Stimulated activated CD4-positive, alpha-beta T cell treated with anti-CD3 and anti-CD28 coated beads, Interleukin-2, amount 100 ng/mL, for 24 hours (primary cell): ENCODE data around the gene MLST8.

Experiments
- DNase-seq, 2 donors: peaks; one replicate each; pipeline ENCODE4 v3.0.0-alpha.2; 2020

MLST8 gene

DNA sequence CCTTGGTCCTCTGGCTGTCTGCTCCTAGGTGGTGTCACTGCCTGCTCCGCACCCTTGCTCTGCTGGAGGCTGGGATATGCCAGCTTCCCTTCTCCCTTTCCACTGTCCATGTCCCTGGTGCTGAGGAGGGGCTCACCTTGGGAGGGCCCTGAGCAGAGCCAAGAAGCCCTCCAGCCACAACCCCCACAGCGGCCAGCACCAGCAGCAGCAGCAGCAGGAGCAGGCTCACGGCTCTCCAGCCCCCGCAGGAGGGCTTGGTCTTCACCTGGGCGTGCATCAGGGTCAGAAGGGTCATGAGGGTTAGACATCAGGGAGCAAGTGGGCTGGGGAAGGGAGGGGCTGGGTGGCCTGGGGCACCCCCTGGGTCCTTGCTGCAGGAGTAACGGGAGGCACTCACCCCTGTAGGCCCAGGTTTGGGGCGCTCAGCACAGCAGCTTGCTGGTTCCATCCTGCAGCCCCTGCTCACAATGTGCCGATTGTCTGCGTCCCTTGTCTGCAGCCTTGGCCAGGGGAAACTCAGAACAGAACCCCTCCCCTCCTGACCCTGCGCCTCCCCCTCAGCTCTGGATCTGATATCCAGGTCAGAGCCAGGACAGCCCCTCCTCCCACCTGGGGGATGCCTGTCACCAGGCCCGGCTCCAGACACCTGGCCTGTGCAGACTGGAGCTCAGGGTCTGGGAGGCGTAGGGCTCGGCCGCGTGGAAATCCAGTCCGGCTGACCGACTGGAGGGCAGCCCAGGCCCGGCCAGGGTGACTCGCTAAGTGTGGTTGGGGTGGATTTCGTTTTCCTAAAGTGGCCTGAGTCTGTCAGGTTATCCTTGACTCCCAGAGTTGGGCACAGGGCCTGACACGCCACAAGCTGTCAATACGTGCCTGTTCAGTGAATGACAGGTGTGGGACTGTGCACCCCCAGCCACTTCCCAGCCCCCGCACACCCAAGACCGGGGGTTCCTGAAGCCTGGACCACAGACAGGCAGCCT is 5.4 kb downstream of the MLST8 start, which contains the start of gene BRICD5:
Gene BRICD5, minus strand, starts transcription at position 478 of the 980 bp plus-strand sequence. Its CDS starts 30 bp downstream, at position 448.
- DNase-seq = peak in 1 of 2 donors; percentile 22

GRCh38 chr16:2211923-2212347 is 6.7 kb downstream of the MLST8 start:
- DNase-seq = peak in 1 of 2 donors; percentile 17

DNA sequence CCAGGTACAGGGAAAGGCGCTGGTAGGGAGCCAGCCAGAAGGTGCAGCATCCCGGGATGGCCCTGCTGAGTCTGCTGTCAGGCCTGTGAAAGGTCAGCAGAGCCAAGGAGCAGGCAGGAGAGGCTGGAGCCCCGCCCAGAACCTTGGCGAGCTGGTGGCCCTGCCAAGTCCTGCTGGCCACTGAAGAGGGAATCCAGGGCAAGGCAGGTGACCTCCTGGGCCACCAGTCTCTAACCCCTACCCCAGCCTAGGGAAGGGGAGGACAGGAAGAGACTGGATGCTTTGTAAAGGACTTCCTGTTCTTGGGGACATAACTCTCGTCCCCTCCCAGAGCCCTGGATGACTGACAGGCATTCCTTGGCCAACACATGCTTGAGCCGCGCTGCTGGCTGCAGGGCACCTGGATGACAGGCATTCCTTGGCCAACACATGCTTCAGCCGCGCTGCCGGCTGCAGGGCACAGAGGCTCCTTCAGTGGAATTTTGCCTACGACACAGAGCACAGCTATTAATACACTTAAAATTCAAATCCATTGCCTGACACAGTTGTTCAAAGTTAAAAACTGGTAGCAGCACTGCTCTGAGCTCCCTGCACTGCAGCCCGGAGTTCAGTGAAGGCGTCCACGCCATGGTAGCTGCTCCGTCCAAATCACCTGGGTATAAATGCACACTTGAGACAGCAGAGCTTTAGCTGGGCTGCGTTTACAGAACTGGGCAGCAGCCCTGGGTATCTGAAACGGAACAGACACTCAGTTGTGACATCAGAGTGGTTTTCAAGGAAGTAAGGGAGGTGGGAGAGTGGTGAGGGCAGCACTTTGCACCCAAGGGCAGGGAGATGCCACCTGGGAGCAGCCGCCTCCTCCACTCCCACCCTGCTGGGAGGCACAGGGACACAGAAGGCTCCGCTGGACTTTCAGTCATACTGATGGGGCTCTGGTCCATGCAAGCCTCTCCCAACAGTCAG is 7.4 kb downstream of the MLST8 start:
- DNase-seq = peak in 1 of 2 donors; percentile 15

DNA sequence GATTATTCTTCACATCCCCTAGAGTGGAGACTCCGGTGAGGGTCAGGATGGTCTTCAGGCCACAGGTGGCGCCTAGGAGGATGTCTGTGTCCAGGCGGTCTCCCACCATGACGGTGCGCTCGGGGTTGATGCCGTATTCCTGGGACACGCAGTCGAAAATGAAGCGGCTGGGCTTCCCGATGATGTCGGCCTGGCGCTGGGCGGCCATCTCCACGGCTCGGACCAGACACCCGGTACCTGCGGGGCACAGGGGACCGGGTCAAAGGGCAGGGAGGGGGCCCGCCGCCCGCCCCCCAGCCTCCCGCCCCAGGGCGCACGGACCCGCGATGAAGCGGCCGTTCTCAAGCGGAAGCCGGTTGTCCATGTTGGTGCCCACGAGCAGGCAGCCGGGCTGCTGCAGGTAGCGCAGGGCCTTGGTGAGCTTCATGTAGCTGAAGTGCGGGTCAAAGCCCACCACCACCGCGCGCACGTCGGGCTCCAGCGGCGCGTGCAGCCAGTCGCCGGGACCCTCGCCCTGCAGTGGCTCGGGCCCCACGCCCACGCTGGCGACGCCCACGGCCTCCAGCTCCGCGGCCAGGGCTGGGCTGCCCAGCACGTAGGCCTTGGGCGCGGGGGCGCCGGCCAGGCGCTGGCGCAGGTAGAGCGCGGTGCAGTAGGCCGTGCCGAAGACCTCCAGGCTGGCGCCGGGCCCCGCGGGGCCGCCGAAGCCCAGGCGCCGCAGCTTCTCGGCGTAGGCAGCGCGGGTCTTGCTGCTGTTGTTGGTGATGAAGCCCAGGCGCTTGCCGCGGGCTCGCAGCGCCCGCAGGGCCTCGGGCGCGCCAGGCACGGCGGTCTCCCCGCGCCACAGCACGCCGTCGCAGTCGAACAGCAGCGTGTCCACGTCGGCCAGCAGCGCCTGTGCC is 8.8 kb downstream of the MLST8 start:
- DNase-seq = peak in 1 of 2 donors; percentile 33

- DNase-seq = no peak
Observed at GRCh38 chr16:2214719-2214968, 9.4 kb downstream of the MLST8 start, which contains the start of gene PGP. Gene PGP, minus strand, starts transcription at chr16:2214840. Its CDS starts 63 bp downstream, at chr16:2214777.

DNA sequence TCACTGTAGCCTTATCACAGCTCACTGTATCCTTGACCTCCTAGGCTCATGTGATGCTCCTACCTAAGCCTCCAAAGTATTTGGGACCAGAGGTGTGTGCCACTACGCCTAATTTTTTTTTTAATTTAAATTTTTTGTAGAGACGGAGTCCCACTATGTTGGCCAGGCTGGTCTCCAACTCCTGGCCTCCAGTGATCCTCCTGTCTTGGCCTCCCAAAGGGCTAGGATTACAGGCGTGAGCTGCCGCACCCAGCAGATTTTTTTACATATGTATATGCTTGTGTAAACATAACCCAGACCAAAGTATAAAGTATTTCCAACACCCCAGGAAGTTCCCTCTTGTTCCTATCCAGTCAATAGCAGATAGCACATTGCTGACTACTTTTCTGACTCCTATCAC is 11.1 kb downstream of the MLST8 start:
- no peak for DNase-seq

DNA sequence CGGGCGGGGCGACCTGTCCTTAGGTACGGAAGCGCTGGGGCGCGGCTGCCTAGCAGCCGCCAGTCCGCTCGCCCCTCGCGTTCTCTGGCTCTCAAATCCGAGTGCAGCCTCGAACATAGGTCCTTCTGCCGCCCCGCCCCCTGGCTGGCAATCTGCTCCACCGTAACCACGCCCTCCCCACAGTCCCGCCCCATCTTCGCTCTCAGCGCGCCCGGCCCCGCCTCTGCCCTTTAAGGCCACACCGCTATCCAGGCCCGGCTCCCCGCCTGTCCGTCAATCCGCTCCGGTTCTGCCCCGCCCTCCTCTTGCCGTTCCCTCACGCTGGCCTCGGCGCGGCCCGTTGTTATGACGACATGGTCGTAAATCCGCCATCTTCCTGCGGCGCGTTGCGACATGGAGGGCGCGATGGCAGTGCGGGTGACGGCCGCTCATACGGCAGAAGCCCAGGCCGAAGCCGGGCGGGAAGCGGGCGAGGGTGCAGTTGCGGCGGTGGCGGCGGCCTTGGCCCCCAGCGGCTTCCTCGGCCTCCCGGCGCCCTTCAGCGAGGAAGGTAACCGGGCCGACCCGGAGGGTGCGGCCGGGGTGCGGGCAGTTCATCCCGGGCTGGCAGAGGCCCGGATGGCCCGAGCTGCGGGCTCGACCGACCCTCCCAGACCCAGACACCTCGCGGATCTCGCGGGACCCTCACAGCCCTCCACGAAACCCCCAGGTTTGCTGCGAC is 18.1 kb downstream of the MLST8 start, which contains the start of gene E4F1:
Gene E4F1, plus strand, starts transcription at position 371 of the 721 bp plus-strand sequence. Its CDS starts 23 bp downstream, at position 394.
- peak; percentile 100 for DNase-seq

GRCh38 chr16:2223942-2224486 is 18.8 kb downstream of the MLST8 start:
- peak in 1 of 2 donors; percentile 40 for DNase-seq

DNA sequence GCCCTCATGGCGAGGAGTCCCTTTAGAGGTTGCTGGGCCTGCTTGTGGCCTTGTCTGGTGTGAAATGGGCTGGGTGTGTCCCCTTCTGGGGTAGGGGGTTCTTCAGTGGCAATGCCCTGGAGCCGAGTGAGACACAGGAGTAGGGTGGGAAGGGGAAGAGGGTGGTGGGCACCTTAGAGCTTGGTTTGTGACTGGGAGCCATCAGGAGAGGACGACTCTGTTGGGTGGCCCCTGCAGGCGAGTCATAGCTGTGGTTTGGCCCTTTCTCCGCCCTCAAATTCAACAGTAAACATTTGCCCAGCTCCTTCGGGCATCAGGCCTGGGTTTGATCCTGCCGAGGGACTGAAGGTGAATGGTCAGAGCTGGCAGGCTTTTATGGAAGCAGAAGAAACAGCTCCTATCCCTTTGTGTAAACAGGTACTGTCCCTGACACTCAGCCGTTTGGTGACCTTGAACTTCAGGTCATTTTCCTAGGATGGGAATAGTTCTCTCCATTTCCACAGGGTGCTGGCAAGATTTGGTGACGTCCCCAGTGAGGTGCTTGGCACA is 21.1 kb downstream of the MLST8 start:
- no peak for DNase-seq

- DNase-seq = no peak
Observed at GRCh38 chr16:2226918-2227317, 21.7 kb downstream of the MLST8 start.

- no peak for DNase-seq
Observed at GRCh38 chr16:2228161-2228824, 23.0 kb downstream of the MLST8 start.

GRCh38 chr16:2229091-2229490 is 23.8 kb downstream of the MLST8 start:
- no peak for DNase-seq

DNA sequence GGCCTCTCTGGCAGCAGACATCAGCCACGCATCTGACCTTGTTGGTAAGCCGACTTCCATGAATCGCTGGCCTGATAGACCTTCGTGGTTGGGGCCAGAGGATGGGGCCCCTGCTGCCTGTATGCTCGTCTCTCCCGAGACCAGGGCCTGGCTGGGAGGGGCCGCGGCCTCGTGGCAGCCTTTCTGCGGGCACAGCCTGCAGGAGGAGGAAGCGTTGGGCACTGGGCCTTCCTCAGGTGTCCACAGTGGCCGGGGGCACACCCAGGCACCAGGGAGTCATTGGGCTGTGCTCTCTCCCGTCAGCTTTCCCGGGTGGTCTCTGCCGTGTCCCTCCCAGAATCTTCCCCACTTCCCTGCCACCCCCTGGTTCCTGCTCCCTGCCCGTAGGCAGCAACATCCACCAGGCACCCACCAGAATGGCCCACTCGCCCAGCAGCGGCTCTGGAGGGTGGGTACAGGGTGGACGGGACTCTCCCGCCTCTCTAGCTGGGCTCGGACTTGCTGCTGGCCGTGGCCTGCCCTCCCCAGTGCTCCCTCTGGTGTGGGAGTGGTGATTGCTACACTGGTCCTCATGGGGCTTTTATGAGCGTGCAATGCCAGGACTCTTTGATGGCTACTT is 24.5 kb downstream of the MLST8 start:
- no peak for DNase-seq

DNA sequence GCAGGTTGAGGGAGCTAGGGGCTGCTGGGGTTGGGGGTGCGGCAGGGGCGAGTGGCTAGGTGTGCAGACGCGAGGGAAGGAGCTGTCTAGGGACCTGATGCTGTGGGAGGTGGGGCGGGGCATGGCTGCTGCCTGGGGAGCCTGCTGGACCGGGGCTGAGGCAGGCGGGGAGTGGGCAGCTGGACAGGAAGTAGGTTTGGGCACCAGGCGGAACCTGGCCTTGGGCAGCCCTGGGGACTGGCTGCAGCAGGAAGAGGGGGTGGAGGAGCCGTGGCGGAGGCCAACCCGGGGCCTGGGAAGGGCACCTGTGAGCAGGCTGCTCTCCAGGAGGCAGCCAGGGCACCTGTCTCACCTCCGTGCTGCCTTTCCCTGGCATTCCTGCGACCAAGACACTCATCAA is 25.1 kb downstream of the MLST8 start:
- no peak for DNase-seq

DNA sequence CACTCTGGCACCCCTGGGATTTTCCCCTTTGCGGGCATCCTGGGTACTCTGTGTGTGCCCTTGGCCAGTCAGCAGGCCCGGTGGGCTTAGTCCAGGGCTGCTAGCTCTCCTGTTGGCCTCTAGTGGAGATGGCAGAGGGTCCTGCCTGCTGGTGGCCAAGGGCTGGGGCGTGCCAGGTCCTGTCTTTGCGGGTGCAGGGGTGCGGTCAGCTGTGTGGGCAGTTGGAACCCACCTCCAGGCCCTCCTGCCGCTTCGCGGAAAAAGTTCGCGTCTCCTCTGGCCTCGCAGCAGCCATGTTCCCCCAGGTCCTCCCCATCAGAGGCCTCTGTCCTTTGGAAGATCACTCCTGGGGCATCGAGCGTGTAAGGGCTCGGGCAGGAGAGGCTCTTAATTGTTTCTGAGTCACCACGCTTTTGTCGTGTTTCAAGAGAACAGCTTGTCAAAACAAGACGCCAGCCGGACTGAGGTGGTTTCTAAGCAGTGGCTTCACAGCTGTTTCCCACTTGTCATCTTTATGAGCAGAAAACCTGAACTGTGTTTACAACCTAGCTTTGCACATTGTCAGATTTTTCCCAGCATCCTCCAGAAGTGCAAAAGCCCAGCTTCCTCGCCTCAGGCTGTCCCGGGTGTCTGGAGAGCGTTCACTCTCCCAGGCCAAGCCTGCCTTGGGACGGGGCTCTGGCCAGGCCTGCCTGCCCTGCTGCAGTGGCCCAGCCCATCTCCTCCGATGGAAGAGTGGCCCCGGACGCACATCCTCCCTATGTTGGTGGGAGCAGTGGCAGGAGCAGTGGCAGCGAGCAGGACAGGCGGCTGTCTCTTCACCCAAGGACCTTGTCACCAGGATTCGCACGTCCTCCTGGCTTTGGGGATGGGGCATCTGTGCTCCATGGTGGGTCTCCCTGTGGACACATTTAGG is 26.0 kb downstream of the MLST8 start:
- DNase-seq = no peak

DNA sequence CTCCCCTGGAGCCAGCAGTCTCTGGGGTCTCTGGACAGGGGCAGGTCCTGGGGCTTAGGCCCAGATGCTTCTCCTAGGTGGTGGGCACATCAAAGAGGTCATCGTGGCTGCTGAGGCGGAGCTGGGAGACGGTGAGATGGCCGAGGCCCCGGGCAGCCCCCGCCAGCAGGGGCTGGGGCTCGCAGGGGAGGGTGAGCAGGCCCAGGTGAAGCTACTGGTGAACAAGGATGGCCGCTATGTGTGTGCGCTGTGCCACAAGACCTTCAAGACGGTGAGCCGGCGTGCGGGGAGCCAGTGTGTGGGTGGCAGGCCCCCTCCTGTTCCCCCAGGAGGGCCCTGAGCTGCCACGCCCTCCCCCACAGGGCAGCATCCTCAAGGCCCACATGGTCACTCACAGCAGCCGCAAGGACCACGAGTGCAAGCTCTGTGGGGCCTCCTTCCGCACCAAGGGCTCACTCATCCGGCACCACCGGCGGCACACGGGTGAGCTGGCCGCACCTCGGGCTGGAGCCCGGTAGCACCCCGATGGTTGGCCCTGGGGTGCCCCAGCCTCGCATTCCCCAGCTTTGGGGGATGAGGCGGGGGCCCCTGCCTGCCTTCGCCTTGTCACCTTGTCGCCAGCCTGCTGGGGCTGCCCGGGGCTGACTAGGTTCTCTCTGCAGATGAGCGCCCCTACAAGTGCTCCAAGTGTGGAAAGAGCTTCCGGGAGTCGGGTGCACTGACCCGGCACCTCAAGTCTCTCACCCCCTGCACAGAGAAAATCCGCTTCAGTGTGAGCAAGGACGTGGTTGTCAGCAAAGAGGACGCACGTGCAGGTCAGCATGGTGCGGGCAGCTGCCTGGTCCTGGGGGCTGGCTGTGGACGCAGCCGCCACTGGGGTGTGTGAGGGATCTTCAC is 27.1 kb downstream of the MLST8 start:
- no peak for DNase-seq

DNA sequence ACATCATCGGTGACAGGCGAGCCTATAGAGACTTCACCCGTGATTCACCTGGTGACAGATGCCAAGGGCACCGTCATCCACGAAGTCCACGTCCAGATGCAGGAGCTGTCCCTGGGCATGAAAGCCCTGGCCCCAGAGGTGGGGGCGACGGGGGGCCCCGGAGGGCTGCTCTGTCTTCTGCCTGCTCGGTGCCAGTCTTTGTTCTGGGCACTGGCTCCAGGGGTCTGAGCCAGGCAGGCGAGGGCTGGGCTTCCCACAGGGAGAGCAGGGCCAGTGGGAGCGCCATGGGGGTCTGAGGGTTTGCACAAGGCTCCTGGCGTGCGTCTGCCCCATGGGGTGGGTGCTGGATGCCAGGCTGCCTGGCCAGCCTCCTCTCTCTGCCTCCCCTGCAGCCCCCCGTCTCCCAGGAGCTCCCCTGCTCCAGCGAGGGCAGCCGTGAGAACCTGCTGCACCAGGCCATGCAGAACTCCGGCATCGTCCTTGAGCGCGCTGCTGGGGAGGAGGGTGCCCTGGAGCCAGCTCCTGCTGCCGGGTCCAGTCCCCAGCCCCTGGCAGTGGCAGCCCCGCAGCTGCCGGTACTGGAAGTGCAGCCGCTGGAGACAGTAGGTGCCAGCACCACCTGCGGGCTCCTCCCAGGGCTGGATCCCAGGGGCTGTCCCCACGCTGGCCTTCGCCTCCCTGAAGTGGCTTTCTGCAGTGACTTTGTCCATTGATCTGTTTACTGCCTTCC is 28.0 kb downstream of the MLST8 start:
- DNase-seq = no peak
